H9 (cell line): ENCODE data around the gene TMEM239. TPM values are rescaled to one million over a fixed set of nuclear protein-coding genes. Genes with fewer than 3 reads are reported as not detected.

Experiments
- DNase-seq: peaks from one replicate; pipeline ENCODE4 v3.0.0-alpha.2; 2017
- H2AFZ ChIP-seq: one replicate; pipeline ENCODE4 v1.6.1; 2013; ENCODE audit warnings: mild to moderate bottlenecking, low read length, control low read depth, moderate library complexity
- H2AK5ac ChIP-seq: 2 replicates; pipeline ENCODE4 v1.6.1; 2013; ENCODE audit warnings: low read length, control low read depth, mixed read lengths; ENCODE audit not compliant: insufficient read length
- H2BK120ac ChIP-seq: one replicate; pipeline ENCODE4 v1.6.1; 2013; ENCODE audit warnings: low read depth, mild to moderate bottlenecking, low read length, control low read depth, inconsistent platforms; ENCODE audit not compliant: poor library complexity, severe bottlenecking
- H2BK12ac ChIP-seq: 2 replicates; pipeline ENCODE4 v1.6.1; 2013; ENCODE audit warnings: low read length, control low read depth, mixed read lengths, low read depth; ENCODE audit not compliant: insufficient read length
- H2BK15ac ChIP-seq: 2 replicates; pipeline ENCODE4 v1.6.1; 2013; ENCODE audit warnings: low read depth, low read length, control low read depth
- H2BK20ac ChIP-seq: one replicate; pipeline ENCODE4 v1.6.1; 2013; ENCODE audit warnings: low read depth, mild to moderate bottlenecking, low read length, control low read depth, inconsistent platforms; ENCODE audit not compliant: poor library complexity, severe bottlenecking
- H2BK5ac ChIP-seq: 2 replicates; pipeline ENCODE4 v1.6.1; 2013; ENCODE audit warnings: low read length, control low read depth, mixed read lengths; ENCODE audit not compliant: insufficient read length
- H3K14ac ChIP-seq: 2 replicates; pipeline ENCODE4 v1.6.1; 2013; ENCODE audit warnings: low read length, control low read depth; ENCODE audit not compliant: insufficient read depth
- H3K18ac ChIP-seq: 2 replicates; pipeline ENCODE4 v1.6.1; 2013; ENCODE audit warnings: low read depth, mild to moderate bottlenecking, mixed read lengths, low read length, control low read depth; ENCODE audit not compliant: insufficient read length
- H3K23ac ChIP-seq: 2 replicates; pipeline ENCODE4 v1.6.1; 2013; ENCODE audit warnings: low read length, control low read depth, mixed read lengths, low read depth; ENCODE audit not compliant: insufficient read length
- H3K23me2 ChIP-seq: 2 replicates; pipeline ENCODE4 v1.6.1; 2013; ENCODE audit warnings: low read depth, mild to moderate bottlenecking, mixed read lengths, low read length, control low read depth; ENCODE audit not compliant: insufficient read length, poor library complexity, severe bottlenecking
- H3K27ac ChIP-seq: 2 replicates; pipeline ENCODE4 v1.5.1; 2013; ENCODE audit warnings: low read length, control low read depth, mixed read lengths, low read depth; ENCODE audit not compliant: insufficient read length
- H3K27me3 ChIP-seq: 2 replicates; pipeline ENCODE4 v1.6.1; 2013; ENCODE audit warnings: low read length, control low read depth, inconsistent platforms; ENCODE audit not compliant: insufficient read depth
- H3K4ac ChIP-seq: 2 replicates; pipeline ENCODE4 v1.6.1; 2013; ENCODE audit warnings: low read depth, mild to moderate bottlenecking, control low read depth, inconsistent platforms, low read length, moderate library complexity
- H3K4me1 ChIP-seq: 2 replicates; pipeline ENCODE4 v1.6.1; 2013; ENCODE audit warnings: low read length, control low read depth, inconsistent platforms; ENCODE audit not compliant: insufficient read depth
- H3K4me2 ChIP-seq: 2 replicates; pipeline ENCODE4 v1.6.1; 2013; ENCODE audit warnings: low read length, control low read depth, mixed read lengths; ENCODE audit not compliant: insufficient read length, insufficient read depth
- H3K56ac ChIP-seq: 2 replicates; pipeline ENCODE4 v1.6.1; 2013; ENCODE audit warnings: low read depth, mild to moderate bottlenecking, mixed read lengths, low read length, control low read depth; ENCODE audit not compliant: insufficient read length
- H3K79me1 ChIP-seq: 2 replicates; pipeline ENCODE4 v1.6.1; 2013; ENCODE audit warnings: low read depth, mild to moderate bottlenecking, moderate library complexity, low read length, control low read depth, inconsistent platforms; ENCODE audit not compliant: insufficient read depth, poor library complexity, severe bottlenecking
- H3K79me2 ChIP-seq: 2 replicates; pipeline ENCODE4 v1.6.1; 2013; ENCODE audit warnings: low read length, control low read depth, inconsistent platforms; ENCODE audit not compliant: insufficient read depth
- H3K9ac ChIP-seq: 2 replicates; pipeline ENCODE4 v1.6.1; 2013; ENCODE audit warnings: low read length, control low read depth, mixed read lengths; ENCODE audit not compliant: insufficient read length; ENCODE audit errors: extremely low read depth
- H3K9me3 ChIP-seq: one replicate; pipeline ENCODE4 v1.6.1; 2013; ENCODE audit warnings: low read depth, low read length, inconsistent platforms; ENCODE audit not compliant: control insufficient read depth
- H3T11ph ChIP-seq: one replicate; pipeline ENCODE4 v1.6.1; 2013; ENCODE audit warnings: mild to moderate bottlenecking, low read length, control low read depth, inconsistent platforms
- H4K20me1 ChIP-seq: one replicate; pipeline ENCODE4 v1.6.1; 2013; ENCODE audit not compliant: control insufficient read depth, insufficient read length, insufficient read depth
- H4K5ac ChIP-seq: 2 replicates; pipeline ENCODE4 v1.6.1; 2013; ENCODE audit warnings: low read depth, mild to moderate bottlenecking, mixed read lengths, low read length, control low read depth; ENCODE audit not compliant: insufficient read length
- H4K8ac ChIP-seq: replicated peaks from 2 replicates; pipeline ENCODE4 v1.6.1; 2013; ENCODE audit warnings: low read length, control low read depth, mixed read lengths, low read depth; ENCODE audit not compliant: insufficient read length
- H4K91ac ChIP-seq: 2 replicates; pipeline ENCODE4 v1.6.1; 2013; ENCODE audit warnings: low read depth, mild to moderate bottlenecking, moderate library complexity, mixed read lengths, low read length, control low read depth; ENCODE audit not compliant: insufficient read length
- H3K27ac Mint-ChIP-seq, 3 experiments: 2 replicates in 2 of 3; 3 replicates in 1 of 3; pipeline ENCODE4 v1.8.0; 2020 to 2021; ENCODE audit warnings: mixed read lengths in 3 of 3, mild to moderate bottlenecking in 1 of 3, moderate library complexity in 1 of 3
- H3K27me3 Mint-ChIP-seq: 2 replicates; pipeline ENCODE4 v1.8.0; 2021; ENCODE audit warnings: low read depth, mild to moderate bottlenecking, moderate library complexity, mixed read lengths
- H3K36me3 Mint-ChIP-seq, 3 experiments: 2 replicates in 2 of 3; 3 replicates in 1 of 3; pipeline ENCODE4 v1.8.0; 2020 to 2021; ENCODE audit warnings: low read depth in 3 of 3, mixed read lengths in 3 of 3; ENCODE audit not compliant: insufficient read depth in 1 of 3
- H3K4me1 Mint-ChIP-seq, 2 experiments: 2 replicates each; pipeline ENCODE4 v1.8.0; 2020; ENCODE audit warnings: mixed read lengths in 2 of 2
- H3K4me3 Mint-ChIP-seq, 2 experiments: 2 replicates in 1 of 2; 3 replicates in 1 of 2; pipeline ENCODE4 v1.8.0; 2020 to 2021; ENCODE audit warnings: mild to moderate bottlenecking in 2 of 2, mixed read lengths in 2 of 2, moderate library complexity in 1 of 2
- H3K9me3 Mint-ChIP-seq, 2 experiments: 2 replicates in 1 of 2; 3 replicates in 1 of 2; pipeline ENCODE4 v1.8.0; 2020; ENCODE audit warnings: mild to moderate bottlenecking in 2 of 2, mixed read lengths in 2 of 2, moderate library complexity in 1 of 2
- WGBS: extraction: QIAGEN DNeasy Blood & Tissue Kit; methylation state at CpG from one replicate; pipeline ENCODE4 v1.1.7; 2013; ENCODE audit warnings: missing lambda C conversion rate, low lambda C conversion rate, mixed read lengths; ENCODE audit not compliant: insufficient read length; ENCODE audit errors: extremely low coverage; 5-methylcytosine and 5-hydroxymethylcytosine counted together
- total RNA-seq: library from RNA; stranded (reverse); gene quantifications from 2 replicates; pipeline ENCODE4 v1.2.1, GENCODE V29; 2021
- TF ChIP-seq, protein P1 (sequence below): fragments of 200-600 bp; sonication (generic); conservative IDR thresholded peaks from 3 replicates; pipeline ENCODE4 v1.8.0; 2021; ENCODE audit warnings: antibody characterized with exemption, mild to moderate bottlenecking

TMEM239 gene
- total RNA-seq, 1 experiment from 2014 or later, result not detected

DNA sequence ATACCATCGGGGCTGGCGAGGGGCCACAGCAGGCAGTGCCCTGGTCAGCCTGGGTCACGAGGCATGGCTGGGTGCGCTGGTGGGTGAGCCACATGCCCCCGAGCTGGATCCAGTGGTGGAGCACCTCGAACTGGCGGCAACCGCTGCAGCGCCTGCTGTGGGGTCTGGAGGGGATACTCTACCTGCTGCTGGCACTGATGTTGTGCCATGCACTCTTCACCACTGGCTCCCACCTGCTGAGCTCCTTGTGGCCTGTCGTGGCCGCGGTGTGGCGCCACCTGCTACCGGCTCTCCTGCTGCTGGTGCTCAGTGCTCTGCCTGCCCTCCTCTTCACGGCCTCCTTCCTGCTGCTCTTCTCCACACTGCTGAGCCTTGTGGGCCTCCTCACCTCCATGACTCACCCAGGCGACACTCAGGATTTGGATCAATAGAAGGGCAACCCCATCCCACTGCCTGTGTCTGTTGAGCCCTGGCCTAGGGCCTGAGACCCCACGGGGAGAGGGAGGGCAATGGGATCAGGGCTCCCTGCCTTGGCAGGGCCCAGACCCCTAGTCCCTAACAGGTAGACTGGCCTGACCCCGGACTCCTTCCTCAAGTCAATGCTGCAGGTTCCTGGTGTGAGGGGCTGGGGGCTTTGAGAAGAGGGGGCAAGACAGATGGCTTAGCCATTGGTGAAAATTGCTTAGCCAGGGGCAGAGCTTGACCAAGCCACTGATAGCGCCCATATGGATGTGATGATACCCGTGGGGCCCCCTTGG, 598 bp downstream of the TMEM239 start:
- Histone ChIP-seq H2BK5ac (no peak overlapping the region), H3K27me3 (peaks cover 8% of the 10 kb centered on the region; the same call in 1 of the 2 replicates), H2BK120ac (no peak overlapping the region), H3K79me1 (no peaks in the 10 kb centered on the region), H4K91ac (no peak overlapping the region), H3K9ac (no peak overlapping the region), H2BK15ac (no peak overlapping the region), H4K5ac (no peak overlapping the region), H3K23me2 (peaks cover 6% of the 10 kb centered on the region), H3K4me2 (no peak overlapping the region), H3K79me2 (no peaks in the 10 kb centered on the region), H4K8ac (no peak overlapping the region), H3K4ac (no peak overlapping the region), H2AFZ (no peak overlapping the region), H3T11ph (no peak overlapping the region), H3K14ac (no peak overlapping the region), H3K56ac (no peak overlapping the region), H2AK5ac (no peak overlapping the region), H4K20me1 (no peaks in the 10 kb centered on the region), H3K23ac (no peak overlapping the region), H3K9me3 (no peaks in the 10 kb centered on the region), H3K4me1 (no peaks in the 10 kb centered on the region), H3K27ac (no peak overlapping the region), H2BK20ac (no peak overlapping the region), H3K18ac (no peak overlapping the region), H2BK12ac (no peak overlapping the region)
- no CpG with 5 or more reads among the region's 20 CpGs for WGBS
- no peak overlapping the region for H3K4me3 Mint-ChIP-seq
- H3K27me3 Mint-ChIP-seq, result peaks cover 30% of the 10 kb centered on the region
- TF ChIP-seq, protein P1, sequence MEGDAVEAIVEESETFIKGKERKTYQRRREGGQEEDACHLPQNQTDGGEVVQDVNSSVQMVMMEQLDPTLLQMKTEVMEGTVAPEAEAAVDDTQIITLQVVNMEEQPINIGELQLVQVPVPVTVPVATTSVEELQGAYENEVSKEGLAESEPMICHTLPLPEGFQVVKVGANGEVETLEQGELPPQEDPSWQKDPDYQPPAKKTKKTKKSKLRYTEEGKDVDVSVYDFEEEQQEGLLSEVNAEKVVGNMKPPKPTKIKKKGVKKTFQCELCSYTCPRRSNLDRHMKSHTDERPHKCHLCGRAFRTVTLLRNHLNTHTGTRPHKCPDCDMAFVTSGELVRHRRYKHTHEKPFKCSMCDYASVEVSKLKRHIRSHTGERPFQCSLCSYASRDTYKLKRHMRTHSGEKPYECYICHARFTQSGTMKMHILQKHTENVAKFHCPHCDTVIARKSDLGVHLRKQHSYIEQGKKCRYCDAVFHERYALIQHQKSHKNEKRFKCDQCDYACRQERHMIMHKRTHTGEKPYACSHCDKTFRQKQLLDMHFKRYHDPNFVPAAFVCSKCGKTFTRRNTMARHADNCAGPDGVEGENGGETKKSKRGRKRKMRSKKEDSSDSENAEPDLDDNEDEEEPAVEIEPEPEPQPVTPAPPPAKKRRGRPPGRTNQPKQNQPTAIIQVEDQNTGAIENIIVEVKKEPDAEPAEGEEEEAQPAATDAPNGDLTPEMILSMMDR, result peak; percentile 61
- peaks cover 10 to 11% of the 10 kb centered on the region in 2 experiments; a peak in 4 of 5 replicates for H3K9me3 Mint-ChIP-seq
- H3K27ac Mint-ChIP-seq, result no peak overlapping the region
- no peaks in the 10 kb centered on the region; a peak in 1 of 7 replicates for H3K36me3 Mint-ChIP-seq
- DNase-seq, result peak; percentile 74
- peaks cover 13 to 14% of the 10 kb centered on the region in 2 experiments for H3K4me1 Mint-ChIP-seq
